Measurements from ENCODE around the gene ZNF205.

The ZNF205 gene

GRCh38 chr16:3106205-3106928, 6.0 kb upstream of the ZNF205 start:
- DNase-seq, result peak; percentile 93

GRCh38 chr16:3112881-3113574, 642 bp downstream of the ZNF205 start:
- DNase-seq, result no peak

GRCh38 chr16:3113765-3114479, 1.5 kb downstream of the ZNF205 start:
- no peak for DNase-seq

- no peak for DNase-seq
These were observed 2.6 kb downstream of the ZNF205 start for GRCh38 chr16:3115003-3115402.

GRCh38 chr16:3115561-3115960, 3.2 kb downstream of the ZNF205 start:
- DNase-seq, result no peak

- DNase-seq, result no peak
These were observed 5.9 kb downstream of the ZNF205 start for GRCh38 chr16:3118204-3118790.

- no peak for DNase-seq
These were observed 6.5 kb downstream of the ZNF205 start for GRCh38 chr16:3118846-3119245.

GRCh38 chr16:3119286-3119685, 6.9 kb downstream of the ZNF205 start:
- DNase-seq, result no peak

GRCh38 chr16:3119701-3120408, 7.5 kb downstream of the ZNF205 start:
- DNase-seq, result no peak

- DNase-seq, result no peak
These were observed 8.0 kb downstream of the ZNF205 start for GRCh38 chr16:3120435-3120834.

GRCh38 chr16:3121851-3122467, 9.6 kb downstream of the ZNF205 start:
- no peak for DNase-seq

- no peak for DNase-seq
These were observed 10.7 kb downstream of the ZNF205 start for GRCh38 chr16:3122926-3123570.

GRCh38 chr16:3123986-3124886, 11.8 kb downstream of the ZNF205 start:
- DNase-seq, result peak; percentile 85

- DNase-seq, result no peak
These were observed 15.4 kb downstream of the ZNF205 start for GRCh38 chr16:3127745-3128144.

GRCh38 chr16:3129137-3130131, 17.0 kb downstream of the ZNF205 start:
- peak; percentile 38 for DNase-seq

GRCh38 chr16:3131755-3132377, 19.5 kb downstream of the ZNF205 start:
- DNase-seq, result no peak

- DNase-seq, result no peak
These were observed 21.5 kb downstream of the ZNF205 start for GRCh38 chr16:3133844-3134243.

- peak; percentile 90 for DNase-seq
These were observed 22.1 kb downstream of the ZNF205 start, which contains the start of gene ZNF213 for GRCh38 chr16:3134338-3135125. Gene ZNF213 (plus strand): TSS chr16:3135029. CDS start chr16:3137281, 2,252 bp downstream.
